Astrocyte (in vitro differentiated cells and primary cell): ENCODE measurements around the gene NCAPD3. TPM values are rescaled to one million over a fixed set of nuclear protein-coding genes. Genes with fewer than 3 reads are reported as not detected.

Experiments used
- DNase-seq: peaks from one replicate; pipeline ENCODE4 v3.0.0-alpha.2; 2010; ENCODE audit warnings: low read depth
- FAIRE-seq: peaks from 2 replicates; lab custom pipeline; 2011; peaks lifted over from hg19 to GRCh38; lab: Jason Lieb, UNC
- H2AFZ ChIP-seq: 2 replicates; pipeline ENCODE4 v1.6.0; 2012; ENCODE audit warnings: low read depth, low read length, inconsistent platforms
- H3K27ac ChIP-seq: 2 replicates; pipeline ENCODE4 v1.5.1; 2011; ENCODE audit warnings: low read depth, low read length, inconsistent platforms
- H3K27me3 ChIP-seq: 2 replicates; pipeline ENCODE4 v1.6.0; 2011; ENCODE audit warnings: low read length, inconsistent platforms; ENCODE audit not compliant: insufficient read depth
- H3K36me3 ChIP-seq: 2 replicates; pipeline ENCODE4 v1.5.1; 2011; ENCODE audit warnings: low read length, inconsistent platforms; ENCODE audit not compliant: insufficient read depth
- H3K4me1 ChIP-seq: 2 replicates; pipeline ENCODE4 v1.5.1; 2011; ENCODE audit warnings: low read length, inconsistent platforms; ENCODE audit not compliant: insufficient read depth
- H3K4me2 ChIP-seq: 2 replicates; pipeline ENCODE4 v1.6.0; 2012; ENCODE audit warnings: low read length, inconsistent platforms
- H3K4me3 ChIP-seq: 2 replicates; pipeline ENCODE4 v1.5.1; 2011; ENCODE audit warnings: low read depth, mild to moderate bottlenecking, low read length, inconsistent platforms; ENCODE audit not compliant: insufficient read depth
- H3K79me2 ChIP-seq: 2 replicates; pipeline ENCODE4 v1.6.0; 2012; ENCODE audit warnings: mild to moderate bottlenecking, low read length, inconsistent platforms; ENCODE audit not compliant: insufficient read depth
- H3K9ac ChIP-seq: 2 replicates; pipeline ENCODE4 v1.6.0; 2012; ENCODE audit warnings: mild to moderate bottlenecking, low read length, inconsistent platforms
- H3K9me3 ChIP-seq: 2 replicates; pipeline ENCODE4 v1.5.1; 2012; ENCODE audit warnings: low read depth, mild to moderate bottlenecking, low read length, inconsistent platforms; ENCODE audit not compliant: insufficient read depth
- H4K20me1 ChIP-seq: 2 replicates; pipeline ENCODE4 v1.6.0; 2012; ENCODE audit warnings: low read length, inconsistent platforms; ENCODE audit not compliant: insufficient read depth
- H3K27ac Mint-ChIP-seq: one replicate; pipeline ENCODE4 v1.8.0; 2021; ENCODE audit warnings: mild to moderate bottlenecking, mixed read lengths; ENCODE audit not compliant: unreplicated experiment
- H3K27me3 Mint-ChIP-seq: one replicate; pipeline ENCODE4 v1.8.0; 2021; ENCODE audit warnings: low read depth, mixed read lengths; ENCODE audit not compliant: unreplicated experiment
- H3K36me3 Mint-ChIP-seq: one replicate; pipeline ENCODE4 v1.8.0; 2021; ENCODE audit warnings: low read depth, mixed read lengths; ENCODE audit not compliant: unreplicated experiment
- H3K4me1 Mint-ChIP-seq: one replicate; pipeline ENCODE4 v1.8.0; 2021; ENCODE audit warnings: low read depth, mixed read lengths; ENCODE audit not compliant: unreplicated experiment
- H3K4me3 Mint-ChIP-seq: one replicate; pipeline ENCODE4 v1.8.0; 2021; ENCODE audit warnings: mild to moderate bottlenecking, moderate library complexity, mixed read lengths; ENCODE audit not compliant: unreplicated experiment
- H3K9me3 Mint-ChIP-seq: one replicate; pipeline ENCODE4 v1.8.0; 2021; ENCODE audit warnings: mild to moderate bottlenecking, mixed read lengths; ENCODE audit not compliant: unreplicated experiment
- EZH2 ChIP-seq: IDR thresholded peaks from 2 replicates; pipeline ENCODE4 v1.6.1; 2012; ENCODE audit warnings: mild to moderate bottlenecking, low read length, inconsistent platforms; ENCODE audit not compliant: insufficient read depth
- total RNA-seq: library from RNA; stranded (reverse); gene quantifications from 2 replicates; pipeline ENCODE4 v1.2.1, GENCODE V29; 2021
- TF ChIP-seq, protein P1 (sequence below): IDR thresholded peaks from 2 replicates; pipeline ENCODE4 v1.5.1; 2011; ENCODE audit warnings: low read depth, mild to moderate bottlenecking, inconsistent platforms, low read length, moderate library complexity; ENCODE audit not compliant: insufficient read depth

NCAPD3 gene
- total RNA-seq, 1 donor from 2014 or later: 18.5 TPM

DNA sequence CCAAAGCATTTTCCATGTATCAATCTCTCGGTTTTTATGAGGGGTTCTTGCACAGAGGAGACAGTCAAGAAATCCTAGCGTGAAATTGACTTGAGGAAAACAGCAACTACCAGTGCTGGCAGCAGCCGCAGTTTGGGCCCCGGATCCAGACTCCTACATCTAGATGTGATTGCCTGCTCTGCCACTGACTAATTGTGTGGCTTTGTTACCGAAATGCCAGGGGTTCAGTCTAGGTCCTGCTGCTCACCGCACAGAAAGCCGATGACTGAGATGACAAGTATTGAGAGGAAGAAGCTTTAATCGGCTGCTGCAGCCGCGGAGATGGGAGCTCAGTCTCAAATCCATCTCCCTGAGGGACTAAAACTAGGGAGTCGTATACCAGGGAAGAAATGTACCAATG, 44.2 kb upstream of the NCAPD3 start:
- H4K20me1 ChIP-seq: no peaks in the 10 kb centered on the region
- Mint-ChIP-seq H3K4me3 (no peak overlapping the region), H3K36me3 (peaks cover 3% of the 10 kb centered on the region), H3K4me1 (peaks cover 21% of the 10 kb centered on the region), H3K9me3 (no peaks in the 10 kb centered on the region), H3K27me3 (peaks cover 25% of the 10 kb centered on the region), H3K27ac (no peak overlapping the region)
- H3K9ac ChIP-seq: no peak overlapping the region
- no peak overlapping the region for H3K4me3 ChIP-seq
- H2AFZ ChIP-seq: no peak overlapping the region
- TF ChIP-seq EZH2: no peak
- TF ChIP-seq, protein P1, sequence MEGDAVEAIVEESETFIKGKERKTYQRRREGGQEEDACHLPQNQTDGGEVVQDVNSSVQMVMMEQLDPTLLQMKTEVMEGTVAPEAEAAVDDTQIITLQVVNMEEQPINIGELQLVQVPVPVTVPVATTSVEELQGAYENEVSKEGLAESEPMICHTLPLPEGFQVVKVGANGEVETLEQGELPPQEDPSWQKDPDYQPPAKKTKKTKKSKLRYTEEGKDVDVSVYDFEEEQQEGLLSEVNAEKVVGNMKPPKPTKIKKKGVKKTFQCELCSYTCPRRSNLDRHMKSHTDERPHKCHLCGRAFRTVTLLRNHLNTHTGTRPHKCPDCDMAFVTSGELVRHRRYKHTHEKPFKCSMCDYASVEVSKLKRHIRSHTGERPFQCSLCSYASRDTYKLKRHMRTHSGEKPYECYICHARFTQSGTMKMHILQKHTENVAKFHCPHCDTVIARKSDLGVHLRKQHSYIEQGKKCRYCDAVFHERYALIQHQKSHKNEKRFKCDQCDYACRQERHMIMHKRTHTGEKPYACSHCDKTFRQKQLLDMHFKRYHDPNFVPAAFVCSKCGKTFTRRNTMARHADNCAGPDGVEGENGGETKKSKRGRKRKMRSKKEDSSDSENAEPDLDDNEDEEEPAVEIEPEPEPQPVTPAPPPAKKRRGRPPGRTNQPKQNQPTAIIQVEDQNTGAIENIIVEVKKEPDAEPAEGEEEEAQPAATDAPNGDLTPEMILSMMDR: no peak
- H3K4me1 ChIP-seq: peaks cover 7% of the 10 kb centered on the region
- no peaks in the 10 kb centered on the region for H3K9me3 ChIP-seq
- DNase-seq: peak; percentile 41
- no peak for FAIRE-seq
- no peak overlapping the region for H3K4me2 ChIP-seq
- no peak overlapping the region for H3K27ac ChIP-seq
- no peaks in the 10 kb centered on the region for H3K36me3 ChIP-seq
- peaks cover 27% of the 10 kb centered on the region for H3K27me3 ChIP-seq
- H3K79me2 ChIP-seq: no peaks in the 10 kb centered on the region

DNA sequence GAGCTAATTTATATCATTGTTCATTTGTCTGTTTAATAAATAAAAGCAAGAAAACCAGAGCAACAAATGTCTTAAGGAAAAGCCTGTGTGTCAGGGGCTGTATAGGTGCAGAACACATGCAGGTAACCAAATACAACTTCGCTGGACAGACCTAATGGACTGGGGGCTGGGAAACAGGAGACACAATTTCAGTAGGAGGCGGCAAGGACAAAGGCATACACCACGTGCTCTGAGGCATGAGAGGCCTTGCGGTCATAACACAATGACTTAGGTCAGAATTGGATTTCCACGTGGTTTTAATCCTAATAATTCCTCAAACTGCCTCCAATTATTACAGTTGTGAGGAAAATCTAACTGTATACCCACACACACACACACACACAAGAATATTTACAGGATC, 43.7 kb upstream of the NCAPD3 start:
- Mint-ChIP-seq H3K27me3 (peaks cover 20% of the 10 kb centered on the region), H3K4me3 (no peak overlapping the region), H3K4me1 (peaks cover 21% of the 10 kb centered on the region), H3K27ac (peak overlapping the region; percentile 62), H3K9me3 (no peaks in the 10 kb centered on the region), H3K36me3 (peaks cover 3% of the 10 kb centered on the region)
- Histone ChIP-seq H3K4me1 (peaks cover 7% of the 10 kb centered on the region), H3K4me3 (no peak overlapping the region), H4K20me1 (peaks cover 3% of the 10 kb centered on the region), H3K4me2 (no peak overlapping the region), H3K36me3 (no peaks in the 10 kb centered on the region), H2AFZ (no peak overlapping the region), H3K9ac (no peak overlapping the region), H3K79me2 (no peaks in the 10 kb centered on the region), H3K27me3 (peaks cover 22% of the 10 kb centered on the region), H3K27ac (no peak overlapping the region), H3K9me3 (no peaks in the 10 kb centered on the region)
- DNase-seq (no peak), FAIRE-seq (no peak)
- TF ChIP-seq, protein P1: no peak
- no peak for TF ChIP-seq EZH2

- H3K27ac Mint-ChIP-seq: peak overlapping the region; percentile 75
- Histone ChIP-seq H4K20me1 (peaks cover 9% of the 10 kb centered on the region), H3K4me3 (no peak overlapping the region), H2AFZ (no peak overlapping the region), H3K36me3 (no peaks in the 10 kb centered on the region), H3K79me2 (no peaks in the 10 kb centered on the region), H3K4me1 (peaks cover 7% of the 10 kb centered on the region), H3K9ac (no peak overlapping the region), H3K4me2 (peak overlapping the region; percentile 35), H3K27me3 (peaks cover 18% of the 10 kb centered on the region), H3K27ac (no peak overlapping the region), H3K9me3 (no peaks in the 10 kb centered on the region)
- H3K27me3 Mint-ChIP-seq: peaks cover 15% of the 10 kb centered on the region
- TF ChIP-seq, protein P1: no peak
- TF ChIP-seq EZH2: no peak
- no peaks in the 10 kb centered on the region for H3K9me3 Mint-ChIP-seq
- DNase-seq (peak; percentile 84), FAIRE-seq (peak; percentile 81)
- H3K36me3 Mint-ChIP-seq: peaks cover 3% of the 10 kb centered on the region
- peaks cover 21% of the 10 kb centered on the region for H3K4me1 Mint-ChIP-seq
- H3K4me3 Mint-ChIP-seq: no peak overlapping the region
Measured at GRCh38 chr11:134266841-134267251, 43.1 kb upstream of the NCAPD3 start.
